ENCODE measurements around the gene CD207. TPM values are rescaled to one million over a fixed set of nuclear protein-coding genes. Genes with fewer than 3 reads are reported as not detected.

Gene CD207
- total and polyA plus RNA-seq, 4 donors, result not detected

DNA sequence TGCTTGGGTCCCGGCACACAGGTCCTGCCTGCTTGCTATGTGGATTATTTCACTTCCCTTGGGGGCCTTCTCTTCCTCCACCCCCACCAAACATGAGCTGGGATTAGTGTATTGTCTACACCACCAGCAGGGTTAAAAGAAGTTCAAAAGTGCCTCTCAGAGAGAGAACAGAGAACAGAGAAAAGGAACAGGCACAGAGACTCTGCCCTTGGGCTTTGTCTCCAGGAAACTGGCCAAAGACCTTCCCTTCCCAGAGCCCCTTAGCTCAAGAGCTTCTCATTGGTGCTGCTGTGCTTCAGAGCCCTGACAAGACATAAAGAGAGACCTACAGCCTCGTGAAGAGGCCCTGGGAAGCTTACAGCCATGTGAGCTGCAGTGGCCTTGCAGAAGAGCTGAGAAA is 38.1 kb downstream of the CD207 start:
- no peak overlapping the region for H3K9ac ChIP-seq (ENCODE audit: low read depth in 1 of 2, low read length in 2 of 2)
- no peaks in the 10 kb centered on the region for H3K36me3 ChIP-seq (ENCODE audit: control insufficient read depth in 4 of 4, insufficient read depth in 3 of 4, low read depth in 1 of 4, low read length in 3 of 4)
- H3K27me3 ChIP-seq (ENCODE audit: control insufficient read depth in 4 of 4, insufficient read depth in 4 of 4, low read length in 3 of 4), result peaks cover 0 to 13% (median 0%) of the 10 kb centered on the region in 4 donors
- DNase-seq (ENCODE audit: low spot score), result no peak
- WGBS, result 49% methylated on average over 2 of the region's 2 CpGs
- no peaks in the 10 kb centered on the region for H3K4me1 ChIP-seq (ENCODE audit: control insufficient read depth in 4 of 4, insufficient read depth in 4 of 4, low read length in 3 of 4)
- H3K9me3 ChIP-seq (ENCODE audit: control insufficient read depth in 4 of 4, low read length in 3 of 4), result no peaks in the 10 kb centered on the region
- no peak overlapping the region for H3K27ac ChIP-seq (ENCODE audit: low read depth in 1 of 2, low read length in 2 of 2)
- H3K4me3 ChIP-seq (ENCODE audit: low read depth in 1 of 3, low read length in 3 of 3), result no peak overlapping the region
- TF ChIP-seq RXRA (IDR thresholded peaks at IDR 0.05) (no peak), GABPA (IDR thresholded peaks at IDR 0.05 in 1 of 2, conservative IDR thresholded peaks at IDR 0.05 in 1 of 2) (no peak), YY1 (IDR thresholded peaks at IDR 0.05) (no peak), NR2F2 (IDR thresholded peaks at IDR 0.05) (no peak), TAF1 (conservative IDR thresholded peaks at IDR 0.05) (no peak), SP1 (IDR thresholded peaks at IDR 0.05) (no peak), FOXA1 (IDR thresholded peaks at IDR 0.05) (no peak), HNF4A (conservative IDR thresholded peaks at IDR 0.05) (no peak)
- TF ChIP-seq, protein P1, sequence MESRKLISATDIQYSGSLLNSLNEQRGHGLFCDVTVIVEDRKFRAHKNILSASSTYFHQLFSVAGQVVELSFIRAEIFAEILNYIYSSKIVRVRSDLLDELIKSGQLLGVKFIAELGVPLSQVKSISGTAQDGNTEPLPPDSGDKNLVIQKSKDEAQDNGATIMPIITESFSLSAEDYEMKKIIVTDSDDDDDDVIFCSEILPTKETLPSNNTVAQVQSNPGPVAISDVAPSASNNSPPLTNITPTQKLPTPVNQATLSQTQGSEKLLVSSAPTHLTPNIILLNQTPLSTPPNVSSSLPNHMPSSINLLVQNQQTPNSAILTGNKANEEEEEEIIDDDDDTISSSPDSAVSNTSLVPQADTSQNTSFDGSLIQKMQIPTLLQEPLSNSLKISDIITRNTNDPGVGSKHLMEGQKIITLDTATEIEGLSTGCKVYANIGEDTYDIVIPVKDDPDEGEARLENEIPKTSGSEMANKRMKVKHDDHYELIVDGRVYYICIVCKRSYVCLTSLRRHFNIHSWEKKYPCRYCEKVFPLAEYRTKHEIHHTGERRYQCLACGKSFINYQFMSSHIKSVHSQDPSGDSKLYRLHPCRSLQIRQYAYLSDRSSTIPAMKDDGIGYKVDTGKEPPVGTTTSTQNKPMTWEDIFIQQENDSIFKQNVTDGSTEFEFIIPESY (IDR thresholded peaks at IDR 0.05), result no peak
- TF ChIP-seq, protein P2, sequence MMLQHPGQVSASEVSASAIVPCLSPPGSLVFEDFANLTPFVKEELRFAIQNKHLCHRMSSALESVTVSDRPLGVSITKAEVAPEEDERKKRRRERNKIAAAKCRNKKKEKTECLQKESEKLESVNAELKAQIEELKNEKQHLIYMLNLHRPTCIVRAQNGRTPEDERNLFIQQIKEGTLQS (IDR thresholded peaks at IDR 0.05), result no peak
- TF ChIP-seq, protein P3, sequence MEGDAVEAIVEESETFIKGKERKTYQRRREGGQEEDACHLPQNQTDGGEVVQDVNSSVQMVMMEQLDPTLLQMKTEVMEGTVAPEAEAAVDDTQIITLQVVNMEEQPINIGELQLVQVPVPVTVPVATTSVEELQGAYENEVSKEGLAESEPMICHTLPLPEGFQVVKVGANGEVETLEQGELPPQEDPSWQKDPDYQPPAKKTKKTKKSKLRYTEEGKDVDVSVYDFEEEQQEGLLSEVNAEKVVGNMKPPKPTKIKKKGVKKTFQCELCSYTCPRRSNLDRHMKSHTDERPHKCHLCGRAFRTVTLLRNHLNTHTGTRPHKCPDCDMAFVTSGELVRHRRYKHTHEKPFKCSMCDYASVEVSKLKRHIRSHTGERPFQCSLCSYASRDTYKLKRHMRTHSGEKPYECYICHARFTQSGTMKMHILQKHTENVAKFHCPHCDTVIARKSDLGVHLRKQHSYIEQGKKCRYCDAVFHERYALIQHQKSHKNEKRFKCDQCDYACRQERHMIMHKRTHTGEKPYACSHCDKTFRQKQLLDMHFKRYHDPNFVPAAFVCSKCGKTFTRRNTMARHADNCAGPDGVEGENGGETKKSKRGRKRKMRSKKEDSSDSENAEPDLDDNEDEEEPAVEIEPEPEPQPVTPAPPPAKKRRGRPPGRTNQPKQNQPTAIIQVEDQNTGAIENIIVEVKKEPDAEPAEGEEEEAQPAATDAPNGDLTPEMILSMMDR (IDR thresholded peaks at IDR 0.05; ENCODE audit: low read depth, low read length, missing input control), result no peak
- TF ChIP-seq, protein P4, sequence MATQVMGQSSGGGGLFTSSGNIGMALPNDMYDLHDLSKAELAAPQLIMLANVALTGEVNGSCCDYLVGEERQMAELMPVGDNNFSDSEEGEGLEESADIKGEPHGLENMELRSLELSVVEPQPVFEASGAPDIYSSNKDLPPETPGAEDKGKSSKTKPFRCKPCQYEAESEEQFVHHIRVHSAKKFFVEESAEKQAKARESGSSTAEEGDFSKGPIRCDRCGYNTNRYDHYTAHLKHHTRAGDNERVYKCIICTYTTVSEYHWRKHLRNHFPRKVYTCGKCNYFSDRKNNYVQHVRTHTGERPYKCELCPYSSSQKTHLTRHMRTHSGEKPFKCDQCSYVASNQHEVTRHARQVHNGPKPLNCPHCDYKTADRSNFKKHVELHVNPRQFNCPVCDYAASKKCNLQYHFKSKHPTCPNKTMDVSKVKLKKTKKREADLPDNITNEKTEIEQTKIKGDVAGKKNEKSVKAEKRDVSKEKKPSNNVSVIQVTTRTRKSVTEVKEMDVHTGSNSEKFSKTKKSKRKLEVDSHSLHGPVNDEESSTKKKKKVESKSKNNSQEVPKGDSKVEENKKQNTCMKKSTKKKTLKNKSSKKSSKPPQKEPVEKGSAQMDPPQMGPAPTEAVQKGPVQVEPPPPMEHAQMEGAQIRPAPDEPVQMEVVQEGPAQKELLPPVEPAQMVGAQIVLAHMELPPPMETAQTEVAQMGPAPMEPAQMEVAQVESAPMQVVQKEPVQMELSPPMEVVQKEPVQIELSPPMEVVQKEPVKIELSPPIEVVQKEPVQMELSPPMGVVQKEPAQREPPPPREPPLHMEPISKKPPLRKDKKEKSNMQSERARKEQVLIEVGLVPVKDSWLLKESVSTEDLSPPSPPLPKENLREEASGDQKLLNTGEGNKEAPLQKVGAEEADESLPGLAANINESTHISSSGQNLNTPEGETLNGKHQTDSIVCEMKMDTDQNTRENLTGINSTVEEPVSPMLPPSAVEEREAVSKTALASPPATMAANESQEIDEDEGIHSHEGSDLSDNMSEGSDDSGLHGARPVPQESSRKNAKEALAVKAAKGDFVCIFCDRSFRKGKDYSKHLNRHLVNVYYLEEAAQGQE (IDR thresholded peaks at IDR 0.05), result no peak

DNA sequence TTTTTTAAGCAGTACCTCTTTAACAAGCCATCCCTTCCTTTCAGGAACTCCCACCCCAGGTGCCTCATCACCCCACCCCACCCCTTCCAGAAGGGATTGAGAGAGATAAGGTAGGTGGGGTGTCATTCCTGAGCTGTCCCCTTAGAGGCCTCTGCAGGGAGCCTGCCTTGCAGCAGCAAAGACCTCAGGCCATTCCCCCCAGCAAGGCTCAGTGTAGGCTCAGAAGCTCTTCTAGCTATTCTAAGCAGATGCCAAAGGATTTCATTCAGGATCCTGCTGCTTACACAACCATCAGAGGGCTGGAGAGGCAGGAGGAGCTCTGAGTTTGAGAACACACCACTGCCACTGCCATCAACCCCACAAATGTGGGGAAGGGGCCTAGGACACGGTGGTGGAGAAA is 39.4 kb downstream of the CD207 start:
- Histone ChIP-seq H3K4me1 (ENCODE audit: control insufficient read depth in 4 of 4, insufficient read depth in 4 of 4, low read length in 3 of 4) (no peaks in the 10 kb centered on the region), H3K27me3 (ENCODE audit: control insufficient read depth in 4 of 4, insufficient read depth in 4 of 4, low read length in 3 of 4) (peaks cover 0 to 10% (median under 1%) of the 10 kb centered on the region in 4 donors), H3K36me3 (ENCODE audit: control insufficient read depth in 4 of 4, insufficient read depth in 3 of 4, low read depth in 1 of 4, low read length in 3 of 4) (no peaks in the 10 kb centered on the region), H3K27ac (ENCODE audit: low read depth in 1 of 2, low read length in 2 of 2) (no peak overlapping the region), H3K9me3 (ENCODE audit: control insufficient read depth in 4 of 4, low read length in 3 of 4) (no peaks in the 10 kb centered on the region), H3K9ac (ENCODE audit: low read depth in 1 of 2, low read length in 2 of 2) (no peak overlapping the region), H3K4me3 (ENCODE audit: low read depth in 1 of 3, low read length in 3 of 3) (no peak overlapping the region)
- TF ChIP-seq, protein P2 (IDR thresholded peaks at IDR 0.05), result no peak
- TF ChIP-seq, protein P3 (IDR thresholded peaks at IDR 0.05; ENCODE audit: low read depth, low read length, missing input control), result no peak
- TF ChIP-seq, protein P4 (IDR thresholded peaks at IDR 0.05), result no peak
- no peak for TF ChIP-seq RAD21 (IDR thresholded peaks at IDR 0.05)
- TF ChIP-seq HNF4G (IDR thresholded peaks at IDR 0.05), result no peak
- no peak for TF ChIP-seq FOXA1 (IDR thresholded peaks at IDR 0.05)
- WGBS, result 84% methylated on average over 1 of the region's 1 CpG
- DNase-seq (ENCODE audit: low spot score), result no peak

Data from liver (tissue), 9 donors.